Upper lobe of right lung (tissue), 1 donor: Measurements from ENCODE around the gene CDC42SE1. TPM values are rescaled to one million over a fixed set of nuclear protein-coding genes. Genes with fewer than 3 reads are reported as not detected.

Source experiments
- ATAC-seq: fragments of 200-7000 bp; cut with Tn5 transposase; one replicate; pipeline ENCODE4 v1.9.1; 2020; ENCODE audit warnings: mild to moderate bottlenecking, moderate library complexity
- DNase-seq: peaks from one replicate; pipeline ENCODE4 v3.0.0-alpha.2; 2020
- H3K27ac ChIP-seq: fragments of 200-600 bp; one replicate; pipeline ENCODE4 v1.8.0; 2022
- H3K27me3 ChIP-seq: fragments of 200-600 bp; one replicate; pipeline ENCODE4 v1.8.0; 2022; ENCODE audit warnings: mild to moderate bottlenecking
- H3K36me3 ChIP-seq: fragments of 200-600 bp; one replicate; pipeline ENCODE4 v1.8.0; 2022
- H3K4me1 ChIP-seq: fragments of 200-600 bp; one replicate; pipeline ENCODE4 v1.8.0; 2022
- H3K4me3 ChIP-seq: fragments of 200-600 bp; one replicate; pipeline ENCODE4 v1.8.0; 2022; ENCODE audit warnings: mild to moderate bottlenecking
- H3K9me3 ChIP-seq: fragments of 200-600 bp; one replicate; pipeline ENCODE4 v1.8.0; 2022
- CTCF ChIP-seq: fragments of 200-600 bp; IDR thresholded peaks from one replicate; pipeline ENCODE4 v1.8.0; 2022; ENCODE audit warnings: antibody characterized with exemption
- intact Hi-C: fragments of 100-400 bp; cut with DNase I; formaldehyde crosslinking; loops from one replicate; pipeline ENCODE4 v1.11.0; 2022
- total RNA-seq: library from RNA; stranded (reverse); fragmentation: NEBNext Ultra II Directional; extraction: Animal tissue kit (Norgen Biotek cat#: 25700); gene quantifications from one replicate; pipeline ENCODE4 v1.2.1, GENCODE V29; 2021
- donor health status: DM: no; HTN: yes; CAD: no; lungs with severe emphysema.

The CDC42SE1 gene
- total RNA-seq, 1 donor from 2014 or later = 105 TPM

GRCh38 chr1:151085953-151086559 lies 26.6 kb upstream of the CDC42SE1 start:
- intact Hi-C loops = no loop called here
- no peaks in the 10 kb centered on the region for H3K4me1 ChIP-seq
- H3K4me3 ChIP-seq = no peak overlapping the region

GRCh38 chr1:151072224-151072623 lies 12.8 kb upstream of the CDC42SE1 start:
- Histone ChIP-seq H3K27me3 (no peaks in the 10 kb centered on the region), H3K4me1 (peaks cover 16% of the 10 kb centered on the region), H3K36me3 (peaks cover 6% of the 10 kb centered on the region), H3K4me3 (no peak overlapping the region), H3K27ac (peak overlapping the region; percentile 100), H3K9me3 (no peaks in the 10 kb centered on the region)
- no peak for ATAC-seq
- intact Hi-C loops = no loop called here
- TF ChIP-seq CTCF = peak; percentile 10
- no peak for DNase-seq

More at GRCh38 chr1:151085953-151086559, 26.6 kb upstream of the CDC42SE1 start:
- Histone ChIP-seq H3K9me3 (no peaks in the 10 kb centered on the region), H3K36me3 (no peaks in the 10 kb centered on the region), H3K27ac (no peak overlapping the region), H3K27me3 (no peaks in the 10 kb centered on the region)
- no peak for TF ChIP-seq CTCF
- DNase-seq (no peak), ATAC-seq (no peak)

GRCh38 chr1:151070474-151071276 lies 11.3 kb upstream of the CDC42SE1 start, which contains the start of gene GABPB2:
GABPB2 (plus strand) TSS chr1:151070761; CDS start chr1:151088190, 17,429 bp downstream.
- peak; percentile 94 for TF ChIP-seq CTCF
- peak within 1 kb of the TSS; percentile 100 for H3K27ac ChIP-seq
- H3K27me3 ChIP-seq = no peaks in the 10 kb centered on the region
- intact Hi-C loops = no loop called here
- H3K36me3 ChIP-seq = peaks cover 6% of the 10 kb centered on the region
- ATAC-seq = peak; percentile 98
- H3K9me3 ChIP-seq = no peaks in the 10 kb centered on the region
- peak within 1 kb of the TSS; percentile 93 for H3K4me3 ChIP-seq
- peak; percentile 94 for DNase-seq
- H3K4me1 ChIP-seq = peaks cover 16% of the 10 kb centered on the region

- Histone ChIP-seq H3K36me3 (no peaks in the 10 kb centered on the region), H3K9me3 (no peaks in the 10 kb centered on the region), H3K4me1 (peaks cover 16% of the 10 kb centered on the region), H3K27me3 (no peaks in the 10 kb centered on the region), H3K4me3 (no peak overlapping the region), H3K27ac (peak overlapping the region; percentile 100)
- DNase-seq (no peak), ATAC-seq (no peak)
- intact Hi-C loops = loop anchor here (10.0 kb wide), 1 partner anchor 54 kb away; no protein-coding TSS in a partner anchor
- TF ChIP-seq CTCF = no peak
Measured at GRCh38 chr1:151069103-151069486, 9.7 kb upstream of the CDC42SE1 start.

- DNase-seq (no peak), ATAC-seq (no peak)
- Histone ChIP-seq H3K4me3 (no peak overlapping the region), H3K27ac (no peak overlapping the region), H3K27me3 (no peaks in the 10 kb centered on the region), H3K36me3 (no peaks in the 10 kb centered on the region), H3K9me3 (no peaks in the 10 kb centered on the region), H3K4me1 (peaks cover 16% of the 10 kb centered on the region)
- intact Hi-C loops = loop anchor here (10.0 kb wide), 1 partner anchor 52 kb away; no protein-coding TSS in a partner anchor
- TF ChIP-seq CTCF = no peak
Measured at GRCh38 chr1:151067185-151067584, 7.8 kb upstream of the CDC42SE1 start.
